Glutamatergic neuron (in vitro differentiated cells): Measurements from ENCODE around the gene SDC4. TPM values are rescaled to one million over a fixed set of nuclear protein-coding genes. Genes with fewer than 3 reads are reported as not detected.
A peak's percentile ranks its signal among the peaks of the same experiment; 100 is the strongest.

Source experiments
- DNase-seq: peaks from one replicate; pipeline ENCODE4 v3.0.0; 2022
- H3K27ac Mint-ChIP-seq: one replicate; pipeline ENCODE4 v1.8.0; 2020; ENCODE audit warnings: mild to moderate bottlenecking, mixed read lengths, inconsistent platforms; ENCODE audit not compliant: unreplicated experiment
- H3K27me3 Mint-ChIP-seq: one replicate; pipeline ENCODE4 v1.8.0; 2020; ENCODE audit warnings: mild to moderate bottlenecking, moderate library complexity, mixed read lengths, inconsistent platforms; ENCODE audit not compliant: unreplicated experiment
- H3K36me3 Mint-ChIP-seq: one replicate; pipeline ENCODE4 v1.8.0; 2020; ENCODE audit warnings: mild to moderate bottlenecking, mixed read lengths, inconsistent platforms; ENCODE audit not compliant: unreplicated experiment
- H3K4me1 Mint-ChIP-seq: one replicate; pipeline ENCODE4 v1.8.0; 2020; ENCODE audit warnings: mild to moderate bottlenecking, low read depth, mixed read lengths, inconsistent platforms; ENCODE audit not compliant: unreplicated experiment
- H3K4me3 Mint-ChIP-seq: one replicate; pipeline ENCODE4 v1.8.0; 2020; ENCODE audit warnings: mild to moderate bottlenecking, mixed read lengths, inconsistent platforms; ENCODE audit not compliant: unreplicated experiment
- H3K9me3 Mint-ChIP-seq: one replicate; pipeline ENCODE4 v1.8.0; 2020; ENCODE audit warnings: mild to moderate bottlenecking, moderate library complexity, mixed read lengths, inconsistent platforms; ENCODE audit not compliant: unreplicated experiment
- CTCF ChIP-seq: fragments of 200-600 bp; sonication (generic); IDR thresholded peaks from one replicate; pipeline ENCODE4 v1.5.0; 2021; ENCODE audit not compliant: partially characterized antibody, unreplicated experiment
- total RNA-seq: library from RNA; stranded (reverse); fragmentation: NEBNext Ultra II Directional; extraction: Animal tissue kit (Norgen Biotek cat#: 25700); gene quantifications from one replicate; pipeline ENCODE4 v1.2.1, GENCODE V29; 2021; ENCODE audit not compliant: unreplicated experiment

The SDC4 gene
- total RNA-seq, 1 donor from 2014 or later: 0.61 TPM

DNA sequence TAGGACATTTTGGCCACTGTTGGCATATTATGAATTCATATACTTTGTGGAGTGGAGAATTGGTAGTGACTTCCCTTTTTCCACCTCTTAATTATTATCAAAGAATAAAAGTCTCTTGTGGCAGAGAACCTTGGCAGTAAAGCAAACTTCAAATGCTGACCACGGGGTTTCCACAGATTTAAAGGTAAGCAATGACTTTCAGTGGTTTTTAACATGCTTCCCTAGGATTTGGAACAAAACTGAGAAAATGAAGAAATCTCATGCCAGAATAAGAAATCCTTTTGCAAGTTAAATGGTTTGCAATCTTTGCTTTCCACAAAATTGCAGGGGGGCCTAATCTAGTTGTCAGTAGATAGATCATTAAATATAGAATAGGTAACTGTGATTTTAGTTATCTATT lies 2.0 kb upstream of the SDC4 start:
- H3K4me1 Mint-ChIP-seq: no peaks in the 10 kb centered on the region
- H3K4me3 Mint-ChIP-seq: no peak overlapping the region
- H3K36me3 Mint-ChIP-seq: no peaks in the 10 kb centered on the region
- no peaks in the 10 kb centered on the region for H3K27me3 Mint-ChIP-seq
- peaks cover 2% of the 10 kb centered on the region for H3K9me3 Mint-ChIP-seq
- no peak overlapping the region for H3K27ac Mint-ChIP-seq
- no peak for DNase-seq
- no peak for TF ChIP-seq CTCF

- Mint-ChIP-seq H3K4me3 (peak overlapping the region; percentile 72), H3K27me3 (no peaks in the 10 kb centered on the region), H3K4me1 (no peaks in the 10 kb centered on the region), H3K36me3 (no peaks in the 10 kb centered on the region), H3K27ac (no peak overlapping the region), H3K9me3 (peaks cover 2% of the 10 kb centered on the region)
- DNase-seq: no peak
- no peak for TF ChIP-seq CTCF
Observed at GRCh38 chr20:45347297-45347935, 808 bp downstream of the SDC4 start.

DNA sequence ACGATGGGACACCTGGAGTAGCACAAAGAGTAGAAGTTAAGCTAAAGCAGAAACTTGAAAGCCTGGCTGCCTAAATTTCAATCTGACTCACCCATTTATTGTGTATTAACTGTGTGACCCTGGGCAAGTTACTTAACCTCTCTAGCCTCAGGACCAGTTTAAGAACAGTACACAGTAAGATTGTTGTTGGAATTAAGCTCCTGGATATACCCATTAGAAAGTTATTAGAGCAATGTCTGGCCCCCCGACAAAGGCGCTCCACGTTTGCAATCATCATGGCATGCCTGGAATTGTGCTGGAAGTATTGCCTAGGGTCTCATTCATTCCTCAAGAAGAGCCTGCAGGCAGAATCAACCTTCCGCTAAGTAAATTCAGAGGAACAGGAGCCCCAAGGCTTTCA lies 1.4 kb downstream of the SDC4 start:
- DNase-seq: no peak
- Mint-ChIP-seq H3K4me1 (no peaks in the 10 kb centered on the region), H3K27me3 (no peaks in the 10 kb centered on the region), H3K36me3 (no peaks in the 10 kb centered on the region), H3K9me3 (peaks cover 2% of the 10 kb centered on the region), H3K27ac (no peak overlapping the region), H3K4me3 (peak overlapping the region; percentile 22)
- TF ChIP-seq CTCF: no peak

DNA sequence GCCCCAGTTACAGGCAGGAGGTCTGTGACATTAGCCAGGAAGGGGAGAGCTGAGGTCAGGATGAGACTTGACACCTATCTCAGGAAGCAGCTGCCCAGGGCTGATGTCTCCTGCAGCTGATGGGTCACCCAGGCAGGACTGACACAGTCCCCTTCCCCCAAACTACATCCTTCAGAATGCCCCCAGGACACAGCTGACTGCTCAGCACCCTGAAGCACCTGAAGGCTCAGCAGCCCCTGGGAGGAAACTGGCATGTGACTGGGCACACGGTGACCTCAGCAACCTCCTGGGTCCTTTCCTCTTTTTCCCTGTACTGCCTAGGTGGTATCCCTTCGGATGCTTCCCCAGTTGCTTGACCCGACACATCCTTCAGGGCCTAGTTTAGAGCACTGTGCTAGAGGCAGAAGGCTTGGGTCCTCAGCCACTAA lies 1.9 kb downstream of the SDC4 start:
- no peak for DNase-seq
- no peak overlapping the region for H3K27ac Mint-ChIP-seq
- H3K9me3 Mint-ChIP-seq: peaks cover 2% of the 10 kb centered on the region
- no peak overlapping the region for H3K4me3 Mint-ChIP-seq
- no peaks in the 10 kb centered on the region for H3K27me3 Mint-ChIP-seq
- no peak for TF ChIP-seq CTCF
- H3K4me1 Mint-ChIP-seq: no peaks in the 10 kb centered on the region
- H3K36me3 Mint-ChIP-seq: no peaks in the 10 kb centered on the region

- no peak overlapping the region for H3K4me3 Mint-ChIP-seq
Observed at GRCh38 chr20:45345104-45345936, 2.9 kb downstream of the SDC4 start.

More at GRCh38 chr20:45345104-45345936, 2.9 kb downstream of the SDC4 start:
- no peak for DNase-seq
- no peaks in the 10 kb centered on the region for H3K4me1 Mint-ChIP-seq
- H3K27me3 Mint-ChIP-seq: no peaks in the 10 kb centered on the region
- no peak for TF ChIP-seq CTCF
- no peak overlapping the region for H3K27ac Mint-ChIP-seq
- no peaks in the 10 kb centered on the region for H3K36me3 Mint-ChIP-seq
- H3K9me3 Mint-ChIP-seq: peaks cover 2% of the 10 kb centered on the region
